HepG2 (cell line): ENCODE results near the gene GRM2. TPM values are rescaled to one million over a fixed set of nuclear protein-coding genes. Genes with fewer than 3 reads are reported as not detected.
A peak's percentile ranks its signal among the peaks of the same experiment; 100 is the strongest.

Experiments used
- BCL6 ChIP-seq: IDR thresholded peaks from 2 replicates; pipeline ENCODE4 v1.6.1; 2016; ENCODE audit warnings: missing genetic modification reagents, missing compliant biosample characterization
- KAT7 ChIP-seq: IDR thresholded peaks from 2 replicates; pipeline ENCODE4 v1.6.1; 2018; ENCODE audit warnings: borderline replicate concordance, missing compliant biosample characterization
- KLF15 ChIP-seq: sonication (generic); formaldehyde crosslinking; IDR thresholded peaks from 2 replicates; pipeline ENCODE4 v1.8.1; 2023; ENCODE audit warnings: borderline replicate concordance, mild to moderate bottlenecking, inconsistent platforms, missing genetic modification reagents, mixed read lengths
- MED13 ChIP-seq: sonication (generic); formaldehyde crosslinking; IDR thresholded peaks from 2 replicates; pipeline ENCODE4 v1.5.0; 2020; ENCODE audit warnings: missing genetic modification reagents
- RFXAP ChIP-seq: sonication (generic); formaldehyde crosslinking; IDR thresholded peaks from 2 replicates; pipeline ENCODE4 v1.4.0; 2020; ENCODE audit warnings: missing genetic modification reagents, borderline replicate concordance
- SMAD9 ChIP-seq: sonication (generic); formaldehyde crosslinking; IDR thresholded peaks from 2 replicates; pipeline ENCODE4 v1.5.1; 2020; ENCODE audit warnings: mild to moderate bottlenecking, missing genetic modification reagents
- SMC3 ChIP-seq: IDR thresholded peaks from 2 replicates; pipeline ENCODE4 v1.6.1; 2011; ENCODE audit warnings: low read length, improper control_type of control experiment
- SNAPC2 ChIP-seq: sonication (generic); formaldehyde crosslinking; IDR thresholded peaks from 2 replicates; pipeline ENCODE4 v1.8.1; 2022; ENCODE audit warnings: mild to moderate bottlenecking, missing genetic modification reagents
- SSRP1 ChIP-seq: IDR thresholded peaks from 2 replicates; pipeline ENCODE4 v1.6.1; 2016; ENCODE audit warnings: control low read depth
- STAG1 ChIP-seq: sonication (generic); formaldehyde crosslinking; IDR thresholded peaks from 2 replicates; pipeline ENCODE4 v1.4.0; 2020; ENCODE audit warnings: missing genetic modification reagents
- ZNF737 ChIP-seq: sonication (generic); formaldehyde crosslinking; IDR thresholded peaks from 2 replicates; pipeline ENCODE4 v1.5.0; 2020; ENCODE audit warnings: missing genetic modification reagents, mild to moderate bottlenecking, borderline replicate concordance
- ZNF75D ChIP-seq: sonication (generic); formaldehyde crosslinking; IDR thresholded peaks from 2 replicates; pipeline ENCODE4 v1.8.1; 2023; ENCODE audit warnings: missing genetic modification reagents, mild to moderate bottlenecking, borderline replicate concordance
- polyA plus RNA-seq, 8 experiments: library from polyadenylated mRNA; depleted of rRNA in 3 of 8; stranded (reverse) in 7 of 8; unstranded in 1 of 8; fragments of >200 nt; fragmentation: Illumina TruSeq in 4 of 8; extraction: Trizol in 4 of 8; gene quantifications; 2 replicates each; pipeline versions ENCODE4 v1.2.1 to v1.2.3, GENCODE V29; 2011 to 2016; ENCODE audit warnings: low read depth in 4 of 8, missing spikeins in 1 of 8, mixed read lengths in 1 of 8; ENCODE audit not compliant: insufficient read depth in 1 of 8
- total RNA-seq, 5 experiments: library from RNA; depleted of rRNA; stranded (reverse); fragments of >200 nt; fragmentation: Illumina TruSeq; extraction: Trizol; gene quantifications; 2 replicates each; pipeline ENCODE4 v1.2.3, GENCODE V29; 2016; ENCODE audit warnings: low read depth in 1 of 5
- TF ChIP-seq, protein P1 (sequence below): sonication (generic); formaldehyde crosslinking; IDR thresholded peaks from 2 replicates; pipeline ENCODE4 v1.4.0; 2020; ENCODE audit warnings: missing genetic modification reagents
- TF ChIP-seq, protein P2 (sequence below): sonication (generic); formaldehyde crosslinking; IDR thresholded peaks from 2 replicates; pipeline ENCODE4 v1.8.0; 2022; ENCODE audit warnings: missing genetic modification reagents, mild to moderate bottlenecking, borderline replicate concordance
- TF ChIP-seq, protein P3 (sequence below): IDR thresholded peaks from 2 replicates; pipeline ENCODE4 v1.4.0; 2020; ENCODE audit warnings: mild to moderate bottlenecking, missing genetic modification reagents
- TF ChIP-seq, protein P4 (sequence below): sonication (generic); formaldehyde crosslinking; IDR thresholded peaks from 2 replicates; pipeline ENCODE4 v1.5.0; 2020; ENCODE audit warnings: mild to moderate bottlenecking, missing genetic modification reagents

The GRM2 gene
- total and polyA plus RNA-seq, 2 of the 13 experiments (the other 11 are each of a cell fraction or from before 2014, with no cell fraction given), result 0.04 to 0.07 TPM

DNA sequence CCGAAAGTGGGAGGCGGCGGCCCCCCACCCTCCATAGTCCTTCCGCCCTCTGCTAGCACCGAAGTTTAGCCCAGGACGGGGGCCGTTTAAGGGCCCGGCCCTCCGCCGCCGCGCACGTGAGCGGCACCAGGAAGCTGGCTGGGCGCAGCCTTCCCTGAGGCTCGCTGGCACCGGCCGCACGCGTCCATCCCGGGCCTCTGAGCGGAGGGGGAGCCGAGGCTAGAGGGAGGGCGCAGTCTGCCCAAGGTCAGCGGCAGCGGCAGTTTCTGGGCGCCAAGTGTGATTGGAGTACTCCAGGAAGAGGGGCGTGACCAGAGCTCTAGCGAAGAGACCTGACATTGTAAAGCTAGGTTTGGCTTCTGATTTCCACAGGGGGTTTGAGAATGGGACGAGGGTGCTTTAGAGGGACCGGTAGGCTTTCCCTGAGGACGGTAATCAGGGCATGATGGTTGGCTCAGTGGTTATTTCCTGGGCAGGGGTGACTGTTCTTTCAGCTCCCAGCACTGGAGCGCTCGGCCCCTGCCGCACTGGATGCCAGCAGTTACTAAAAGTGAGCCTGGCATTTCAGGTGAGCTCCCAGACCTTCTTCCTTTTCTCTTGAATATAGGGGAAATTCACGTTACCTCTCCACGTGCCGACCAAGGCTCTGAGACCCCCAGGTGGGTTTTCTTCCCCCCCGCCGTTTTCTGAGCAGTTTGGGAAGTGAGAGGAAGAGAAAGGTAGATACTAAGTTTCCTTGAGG is 35.0 kb upstream of the GRM2 start (continued):
- TF ChIP-seq, protein P1, sequence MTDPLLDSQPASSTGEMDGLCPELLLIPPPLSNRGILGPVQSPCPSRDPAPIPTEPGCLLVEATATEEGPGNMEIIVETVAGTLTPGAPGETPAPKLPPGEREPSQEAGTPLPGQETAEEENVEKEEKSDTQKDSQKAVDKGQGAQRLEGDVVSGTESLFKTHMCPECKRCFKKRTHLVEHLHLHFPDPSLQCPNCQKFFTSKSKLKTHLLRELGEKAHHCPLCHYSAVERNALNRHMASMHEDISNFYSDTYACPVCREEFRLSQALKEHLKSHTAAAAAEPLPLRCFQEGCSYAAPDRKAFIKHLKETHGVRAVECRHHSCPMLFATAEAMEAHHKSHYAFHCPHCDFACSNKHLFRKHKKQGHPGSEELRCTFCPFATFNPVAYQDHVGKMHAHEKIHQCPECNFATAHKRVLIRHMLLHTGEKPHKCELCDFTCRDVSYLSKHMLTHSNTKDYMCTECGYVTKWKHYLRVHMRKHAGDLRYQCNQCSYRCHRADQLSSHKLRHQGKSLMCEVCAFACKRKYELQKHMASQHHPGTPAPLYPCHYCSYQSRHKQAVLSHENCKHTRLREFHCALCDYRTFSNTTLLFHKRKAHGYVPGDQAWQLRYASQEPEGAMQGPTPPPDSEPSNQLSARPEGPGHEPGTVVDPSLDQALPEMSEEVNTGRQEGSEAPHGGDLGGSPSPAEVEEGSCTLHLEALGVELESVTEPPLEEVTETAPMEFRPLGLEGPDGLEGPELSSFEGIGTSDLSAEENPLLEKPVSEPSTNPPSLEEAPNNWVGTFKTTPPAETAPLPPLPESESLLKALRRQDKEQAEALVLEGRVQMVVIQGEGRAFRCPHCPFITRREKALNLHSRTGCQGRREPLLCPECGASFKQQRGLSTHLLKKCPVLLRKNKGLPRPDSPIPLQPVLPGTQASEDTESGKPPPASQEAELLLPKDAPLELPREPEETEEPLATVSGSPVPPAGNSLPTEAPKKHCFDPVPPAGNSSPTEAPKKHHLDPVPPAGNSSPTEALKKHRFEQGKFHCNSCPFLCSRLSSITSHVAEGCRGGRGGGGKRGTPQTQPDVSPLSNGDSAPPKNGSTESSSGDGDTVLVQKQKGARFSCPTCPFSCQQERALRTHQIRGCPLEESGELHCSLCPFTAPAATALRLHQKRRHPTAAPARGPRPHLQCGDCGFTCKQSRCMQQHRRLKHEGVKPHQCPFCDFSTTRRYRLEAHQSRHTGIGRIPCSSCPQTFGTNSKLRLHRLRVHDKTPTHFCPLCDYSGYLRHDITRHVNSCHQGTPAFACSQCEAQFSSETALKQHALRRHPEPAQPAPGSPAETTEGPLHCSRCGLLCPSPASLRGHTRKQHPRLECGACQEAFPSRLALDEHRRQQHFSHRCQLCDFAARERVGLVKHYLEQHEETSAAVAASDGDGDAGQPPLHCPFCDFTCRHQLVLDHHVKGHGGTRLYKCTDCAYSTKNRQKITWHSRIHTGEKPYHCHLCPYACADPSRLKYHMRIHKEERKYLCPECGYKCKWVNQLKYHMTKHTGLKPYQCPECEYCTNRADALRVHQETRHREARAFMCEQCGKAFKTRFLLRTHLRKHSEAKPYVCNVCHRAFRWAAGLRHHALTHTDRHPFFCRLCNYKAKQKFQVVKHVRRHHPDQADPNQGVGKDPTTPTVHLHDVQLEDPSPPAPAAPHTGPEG (CRISPR knock-in tag), result peak; percentile 43; the same call in 1 of the 2 replicates
- TF ChIP-seq SMAD9 (CRISPR knock-in tag), result 0 out of 2 replicates have a peak, but pooled peaks have one; percentile 50
- no peak for TF ChIP-seq SSRP1 (CRISPR knock-in tag)
- TF ChIP-seq SMC3, result no peak
- TF ChIP-seq KLF15, result no peak
- no peak for TF ChIP-seq ZNF737 (CRISPR knock-in tag)
- TF ChIP-seq MED13, result no peak
- TF ChIP-seq ZNF75D (CRISPR knock-in tag), result no peak
- TF ChIP-seq, protein P2, sequence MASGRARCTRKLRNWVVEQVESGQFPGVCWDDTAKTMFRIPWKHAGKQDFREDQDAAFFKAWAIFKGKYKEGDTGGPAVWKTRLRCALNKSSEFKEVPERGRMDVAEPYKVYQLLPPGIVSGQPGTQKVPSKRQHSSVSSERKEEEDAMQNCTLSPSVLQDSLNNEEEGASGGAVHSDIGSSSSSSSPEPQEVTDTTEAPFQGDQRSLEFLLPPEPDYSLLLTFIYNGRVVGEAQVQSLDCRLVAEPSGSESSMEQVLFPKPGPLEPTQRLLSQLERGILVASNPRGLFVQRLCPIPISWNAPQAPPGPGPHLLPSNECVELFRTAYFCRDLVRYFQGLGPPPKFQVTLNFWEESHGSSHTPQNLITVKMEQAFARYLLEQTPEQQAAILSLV (CRISPR knock-in tag), result peak; percentile 25; the same call in 1 of the 2 replicates
- no peak for TF ChIP-seq STAG1
- TF ChIP-seq, protein P3, sequence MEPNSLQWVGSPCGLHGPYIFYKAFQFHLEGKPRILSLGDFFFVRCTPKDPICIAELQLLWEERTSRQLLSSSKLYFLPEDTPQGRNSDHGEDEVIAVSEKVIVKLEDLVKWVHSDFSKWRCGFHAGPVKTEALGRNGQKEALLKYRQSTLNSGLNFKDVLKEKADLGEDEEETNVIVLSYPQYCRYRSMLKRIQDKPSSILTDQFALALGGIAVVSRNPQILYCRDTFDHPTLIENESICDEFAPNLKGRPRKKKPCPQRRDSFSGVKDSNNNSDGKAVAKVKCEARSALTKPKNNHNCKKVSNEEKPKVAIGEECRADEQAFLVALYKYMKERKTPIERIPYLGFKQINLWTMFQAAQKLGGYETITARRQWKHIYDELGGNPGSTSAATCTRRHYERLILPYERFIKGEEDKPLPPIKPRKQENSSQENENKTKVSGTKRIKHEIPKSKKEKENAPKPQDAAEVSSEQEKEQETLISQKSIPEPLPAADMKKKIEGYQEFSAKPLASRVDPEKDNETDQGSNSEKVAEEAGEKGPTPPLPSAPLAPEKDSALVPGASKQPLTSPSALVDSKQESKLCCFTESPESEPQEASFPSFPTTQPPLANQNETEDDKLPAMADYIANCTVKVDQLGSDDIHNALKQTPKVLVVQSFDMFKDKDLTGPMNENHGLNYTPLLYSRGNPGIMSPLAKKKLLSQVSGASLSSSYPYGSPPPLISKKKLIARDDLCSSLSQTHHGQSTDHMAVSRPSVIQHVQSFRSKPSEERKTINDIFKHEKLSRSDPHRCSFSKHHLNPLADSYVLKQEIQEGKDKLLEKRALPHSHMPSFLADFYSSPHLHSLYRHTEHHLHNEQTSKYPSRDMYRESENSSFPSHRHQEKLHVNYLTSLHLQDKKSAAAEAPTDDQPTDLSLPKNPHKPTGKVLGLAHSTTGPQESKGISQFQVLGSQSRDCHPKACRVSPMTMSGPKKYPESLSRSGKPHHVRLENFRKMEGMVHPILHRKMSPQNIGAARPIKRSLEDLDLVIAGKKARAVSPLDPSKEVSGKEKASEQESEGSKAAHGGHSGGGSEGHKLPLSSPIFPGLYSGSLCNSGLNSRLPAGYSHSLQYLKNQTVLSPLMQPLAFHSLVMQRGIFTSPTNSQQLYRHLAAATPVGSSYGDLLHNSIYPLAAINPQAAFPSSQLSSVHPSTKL (CRISPR knock-in tag), result peak; percentile 28; the same call in 1 of the 2 replicates
- 0 out of 2 replicates have a peak, but pooled peaks have one; percentile 34 for TF ChIP-seq KAT7 (CRISPR knock-in tag)
- TF ChIP-seq, protein P4, sequence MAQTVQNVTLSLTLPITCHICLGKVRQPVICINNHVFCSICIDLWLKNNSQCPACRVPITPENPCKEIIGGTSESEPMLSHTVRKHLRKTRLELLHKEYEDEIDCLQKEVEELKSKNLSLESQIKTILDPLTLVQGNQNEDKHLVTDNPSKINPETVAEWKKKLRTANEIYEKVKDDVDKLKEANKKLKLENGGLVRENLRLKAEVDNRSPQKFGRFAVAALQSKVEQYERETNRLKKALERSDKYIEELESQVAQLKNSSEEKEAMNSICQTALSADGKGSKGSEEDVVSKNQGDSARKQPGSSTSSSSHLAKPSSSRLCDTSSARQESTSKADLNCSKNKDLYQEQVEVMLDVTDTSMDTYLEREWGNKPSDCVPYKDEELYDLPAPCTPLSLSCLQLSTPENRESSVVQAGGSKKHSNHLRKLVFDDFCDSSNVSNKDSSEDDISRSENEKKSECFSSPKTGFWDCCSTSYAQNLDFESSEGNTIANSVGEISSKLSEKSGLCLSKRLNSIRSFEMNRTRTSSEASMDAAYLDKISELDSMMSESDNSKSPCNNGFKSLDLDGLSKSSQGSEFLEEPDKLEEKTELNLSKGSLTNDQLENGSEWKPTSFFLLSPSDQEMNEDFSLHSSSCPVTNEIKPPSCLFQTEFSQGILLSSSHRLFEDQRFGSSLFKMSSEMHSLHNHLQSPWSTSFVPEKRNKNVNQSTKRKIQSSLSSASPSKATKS, result peak; percentile 78
- TF ChIP-seq RFXAP (CRISPR knock-in tag), result no peak
- no peak for TF ChIP-seq SNAPC2 (CRISPR knock-in tag)
- TF ChIP-seq BCL6, result peak; percentile 63; the same call in 1 of the 2 replicates
